Superior temporal gyrus (tissue), 1 donor: ENCODE data around the gene GGCT.
"Not testable (repeated sequence)": the region's sequence is repeated elsewhere in the genome, so short reads cannot be mapped to it uniquely, and the experiment has no call there.

Experiments used
- DNase-seq: peaks from one replicate; pipeline ENCODE4 v3.0.0-alpha.2; 2016; ENCODE audit errors: extremely low spot score

The GGCT gene

GRCh38 chr7:30504301-30505173, at the start of gene GGCT:
Gene GGCT (minus strand): TSS chr7:30504829. CDS start chr7:30504709, 120 bp downstream.
- DNase-seq, result peak; percentile 99

DNA sequence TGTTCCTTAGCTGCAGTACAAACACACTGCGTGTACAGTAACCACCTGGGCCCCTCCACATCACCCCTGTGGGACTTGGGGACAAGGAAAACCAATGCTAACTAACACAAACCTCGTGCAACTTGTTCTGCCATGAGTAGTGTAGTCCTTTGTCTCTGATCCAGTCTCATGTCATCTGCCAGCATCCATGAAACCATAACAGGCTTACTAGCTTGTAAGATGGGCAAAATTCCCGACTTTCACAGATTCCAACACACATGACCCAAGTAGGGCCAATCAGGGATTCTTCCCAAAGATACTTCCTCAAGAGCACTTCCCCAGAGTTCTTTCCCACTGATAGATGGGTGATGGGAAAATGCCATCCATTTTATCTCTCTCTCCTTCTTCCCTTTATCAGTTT, 48.9 kb upstream of the GGCT start:
- no peak for DNase-seq

DNA sequence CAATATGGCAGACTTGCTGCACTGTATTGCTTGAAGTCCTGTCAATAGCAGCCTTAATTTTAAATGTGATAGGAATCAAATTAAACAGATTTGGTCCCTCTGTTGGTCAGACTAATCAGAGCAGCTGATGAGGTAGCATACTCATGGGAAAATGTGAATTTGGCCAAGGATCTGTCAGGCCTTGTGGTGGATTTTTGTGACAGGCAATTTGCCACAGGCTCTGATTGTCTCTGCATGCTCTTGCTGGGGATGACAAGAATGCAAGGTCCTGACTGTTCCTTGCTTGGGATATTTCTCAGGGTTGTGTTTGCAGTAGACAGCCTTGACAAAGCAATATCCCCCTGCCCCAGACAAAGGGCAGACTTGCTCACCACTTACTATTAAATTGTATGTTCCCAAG, 48.5 kb upstream of the GGCT start:
- no peak for DNase-seq

GRCh38 chr7:30552330-30552729, 47.7 kb upstream of the GGCT start:
- no peak for DNase-seq

DNA sequence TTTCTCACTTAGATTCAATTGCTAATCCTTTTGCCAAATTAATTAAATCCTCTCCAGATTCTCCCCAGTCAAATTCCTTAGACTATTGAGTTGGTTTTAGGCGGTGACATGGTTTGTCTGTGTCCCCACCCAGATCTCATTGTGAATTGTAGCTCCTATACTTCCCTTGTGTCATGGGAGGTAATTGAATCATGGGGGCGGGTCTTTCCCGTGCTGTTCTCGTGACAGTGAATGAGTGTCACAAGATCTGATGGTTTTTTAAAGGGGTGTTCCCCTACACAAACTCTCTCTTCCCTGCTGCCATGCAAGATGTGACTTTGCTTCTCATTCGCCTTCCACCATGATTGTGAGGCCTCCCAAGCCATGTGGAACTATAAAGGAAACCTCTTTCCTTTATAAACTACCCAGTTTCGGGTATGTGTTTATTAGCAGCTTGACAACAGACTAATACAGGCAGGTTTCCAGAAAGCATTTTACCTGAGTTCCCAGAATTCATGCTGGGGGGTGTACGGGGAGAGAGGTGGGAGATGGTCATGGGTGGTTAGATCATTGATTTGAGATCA, 45.4 kb upstream of the GGCT start:
- DNase-seq, result no peak

- DNase-seq, result peak; percentile 96
Observed at GRCh38 chr7:30548845-30549244, 44.2 kb upstream of the GGCT start.

GRCh38 chr7:30546596-30546995, 42.0 kb upstream of the GGCT start:
- no peak for DNase-seq

- DNase-seq, result no peak
Observed at GRCh38 chr7:30545791-30546555, 41.3 kb upstream of the GGCT start.

GRCh38 chr7:30543813-30544525, 39.3 kb upstream of the GGCT start:
- DNase-seq, result no peak

- not testable (repeated sequence) for DNase-seq
Observed at GRCh38 chr7:30543115-30543514, 38.5 kb upstream of the GGCT start.

GRCh38 chr7:30533886-30534285, 29.3 kb upstream of the GGCT start:
- no peak for DNase-seq

DNA sequence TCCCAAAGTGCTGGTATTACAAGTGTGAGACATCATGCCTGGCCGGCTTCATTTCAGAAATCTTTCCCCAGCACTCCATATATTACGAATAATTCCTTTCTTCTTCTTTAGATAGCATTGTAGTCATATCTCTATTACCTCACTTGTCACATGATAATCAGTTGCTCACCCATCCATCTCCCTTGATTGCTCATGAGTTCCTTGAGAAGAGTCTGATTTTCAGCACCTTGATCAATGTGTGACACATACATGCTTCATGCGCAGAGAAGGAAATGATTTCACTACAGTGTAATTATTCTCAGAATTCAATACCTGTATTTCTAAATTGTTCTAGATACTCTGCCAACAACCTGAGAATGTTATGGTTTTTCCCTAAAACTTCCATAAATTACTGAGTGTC, 26.7 kb upstream of the GGCT start:
- no peak for DNase-seq

DNA sequence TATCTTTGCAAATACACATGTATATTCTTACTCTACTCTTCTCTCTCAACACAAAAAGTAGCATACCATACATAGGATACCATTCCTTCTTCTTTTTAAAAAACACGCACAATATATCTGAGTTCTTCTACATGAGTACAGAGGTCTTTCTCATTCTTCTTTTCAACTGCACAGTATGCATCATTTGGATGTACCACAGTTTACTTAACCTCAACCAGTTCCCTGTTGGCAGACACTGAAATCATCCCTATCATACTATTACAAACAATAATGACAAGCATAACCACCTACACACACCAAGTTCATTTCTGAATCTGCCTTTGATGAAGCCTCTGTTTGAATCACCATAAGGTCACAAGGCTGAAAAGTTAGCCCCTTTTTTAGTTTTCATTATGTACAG, 25.7 kb upstream of the GGCT start:
- no peak for DNase-seq

DNA sequence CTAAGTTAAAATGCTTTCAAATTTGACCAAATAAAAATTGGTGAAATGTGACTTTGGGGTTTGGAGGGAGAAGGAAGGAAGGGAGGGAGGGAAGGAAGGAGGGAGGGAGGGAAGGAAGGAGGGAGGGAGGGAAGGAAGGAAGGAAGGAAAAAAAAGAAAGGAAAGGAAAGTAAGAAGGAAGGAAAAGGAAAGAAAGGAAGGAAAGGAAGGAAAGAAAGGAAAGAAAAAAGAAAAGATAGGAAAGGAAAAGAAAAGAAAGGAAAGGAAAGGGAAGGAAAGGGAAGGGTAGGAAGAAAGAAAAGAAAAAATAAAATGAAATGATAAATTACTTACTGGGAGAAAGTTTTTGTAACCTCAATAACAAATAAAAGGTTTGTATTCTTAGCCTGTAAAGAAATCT, 24.1 kb upstream of the GGCT start:
- DNase-seq, result no peak

DNA sequence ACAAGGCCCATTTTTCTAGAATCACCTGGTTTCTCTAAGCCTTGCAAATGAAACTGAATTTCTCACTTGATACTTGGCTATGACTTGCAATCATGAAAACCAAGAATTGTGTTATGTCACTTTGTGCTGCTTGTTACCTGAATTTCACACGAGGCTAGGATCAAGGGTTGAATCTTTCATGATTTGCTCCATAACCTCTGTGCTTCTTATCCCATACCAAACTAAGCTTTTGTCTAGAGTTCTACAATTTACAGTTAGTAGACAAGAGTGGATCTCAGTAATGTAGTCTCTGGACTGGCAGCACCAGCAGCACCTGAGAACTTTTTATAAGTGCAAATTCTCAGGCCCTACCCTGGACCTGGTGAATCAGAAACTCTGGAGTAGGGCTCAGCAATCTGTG, 22.7 kb upstream of the GGCT start:
- not testable (repeated sequence) for DNase-seq

- DNase-seq, result no peak
Observed at GRCh38 chr7:30526163-30526562, 21.5 kb upstream of the GGCT start.

GRCh38 chr7:30525429-30525828, 20.8 kb upstream of the GGCT start:
- no peak for DNase-seq

DNA sequence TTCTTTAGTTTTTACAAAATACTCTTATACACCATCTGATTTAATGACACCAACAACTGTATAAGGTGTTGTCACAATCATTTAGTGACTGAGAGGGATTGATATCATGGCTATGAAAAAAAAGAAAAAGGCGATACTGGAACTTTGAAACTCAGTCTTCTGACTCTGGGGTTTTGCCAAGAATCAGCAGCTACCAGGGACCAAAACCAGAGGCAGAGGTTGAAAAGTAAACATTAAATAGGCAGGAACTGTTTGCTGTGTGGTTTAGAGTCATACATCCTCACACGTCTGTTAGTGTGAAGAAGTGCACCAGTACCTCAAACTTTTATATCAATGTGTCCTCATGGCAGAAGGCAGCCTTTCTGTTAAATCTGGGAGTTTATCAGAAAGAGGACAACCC, 19.9 kb upstream of the GGCT start:
- no peak for DNase-seq

DNA sequence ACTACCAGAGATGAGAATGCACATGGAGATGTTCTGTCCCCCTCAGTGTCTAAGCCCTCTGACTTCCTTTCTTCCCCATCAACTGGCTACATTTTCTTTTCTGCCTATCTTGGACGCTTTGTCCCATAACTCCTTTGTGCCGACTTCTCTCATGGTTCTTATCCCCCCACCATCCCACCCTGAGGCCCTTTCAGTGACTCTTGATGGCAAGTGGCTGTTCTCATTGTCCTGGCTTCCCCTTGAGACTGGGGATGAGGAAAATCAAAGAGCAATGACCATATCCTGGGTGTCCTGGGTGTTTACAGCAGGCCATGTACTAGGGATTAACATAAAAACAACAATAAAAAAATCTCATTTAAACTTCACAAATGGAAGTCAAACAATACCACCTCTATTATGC, 18.8 kb upstream of the GGCT start:
- no peak for DNase-seq

DNA sequence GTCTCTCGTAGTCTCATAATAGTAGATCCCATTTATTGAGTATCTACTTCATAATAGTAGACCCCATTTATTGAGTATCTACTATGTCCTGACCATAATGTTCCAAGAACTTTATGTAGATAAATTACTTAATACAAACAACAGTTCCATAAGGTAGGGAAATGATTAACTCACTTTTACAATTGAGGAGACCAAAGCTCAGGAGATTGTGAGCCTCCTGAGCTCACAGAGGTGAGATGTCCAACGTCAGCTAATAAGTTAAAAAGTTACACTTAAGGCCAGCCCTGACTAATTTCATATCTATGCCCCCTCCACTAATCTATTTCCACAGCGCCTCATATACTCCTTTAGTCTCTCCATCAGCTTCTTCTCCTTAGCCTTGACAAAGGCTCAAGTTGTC, 17.5 kb upstream of the GGCT start:
- DNase-seq, result no peak

DNA sequence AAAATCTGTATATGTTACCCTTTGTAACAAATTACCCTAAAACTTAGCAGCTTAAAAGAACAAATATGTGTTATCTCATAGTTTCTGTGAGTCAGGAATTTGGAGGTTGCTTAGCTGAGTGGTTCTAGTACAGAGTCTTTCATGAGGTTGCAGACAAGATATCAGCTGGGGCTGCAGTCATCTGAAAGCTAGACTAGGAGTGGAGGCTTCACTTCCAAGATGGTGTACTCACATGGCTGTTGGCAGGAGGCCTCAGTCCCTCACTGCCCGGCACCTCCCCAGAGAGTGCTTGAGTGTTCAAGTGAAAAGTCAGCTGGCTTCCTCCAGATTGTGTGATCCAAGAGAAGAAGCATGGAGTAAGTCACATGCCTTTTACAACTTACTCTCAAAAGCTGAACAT, 16.9 kb upstream of the GGCT start:
- DNase-seq, result no peak

DNA sequence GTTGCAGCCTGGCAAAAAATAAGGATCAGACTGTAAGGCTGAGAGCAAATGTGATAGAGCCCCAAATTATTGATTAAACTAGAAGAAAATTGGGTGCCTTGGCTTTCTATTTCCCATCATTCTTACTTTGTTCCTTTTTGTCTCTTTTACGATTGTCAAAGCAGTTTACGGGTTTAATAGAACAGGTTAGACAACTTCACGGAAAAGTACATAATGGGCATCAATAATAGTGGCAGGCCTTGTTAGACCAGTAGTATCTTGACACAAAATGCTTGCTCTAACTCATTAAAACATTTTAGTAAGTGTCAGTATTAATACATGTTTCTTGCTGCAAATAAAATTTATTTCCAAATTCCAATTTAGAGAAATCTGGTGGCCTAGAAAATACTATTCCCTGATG, 14.5 kb upstream of the GGCT start:
- DNase-seq, result no peak
